ENCODE measurements around the gene TGFBR1.

DNA sequence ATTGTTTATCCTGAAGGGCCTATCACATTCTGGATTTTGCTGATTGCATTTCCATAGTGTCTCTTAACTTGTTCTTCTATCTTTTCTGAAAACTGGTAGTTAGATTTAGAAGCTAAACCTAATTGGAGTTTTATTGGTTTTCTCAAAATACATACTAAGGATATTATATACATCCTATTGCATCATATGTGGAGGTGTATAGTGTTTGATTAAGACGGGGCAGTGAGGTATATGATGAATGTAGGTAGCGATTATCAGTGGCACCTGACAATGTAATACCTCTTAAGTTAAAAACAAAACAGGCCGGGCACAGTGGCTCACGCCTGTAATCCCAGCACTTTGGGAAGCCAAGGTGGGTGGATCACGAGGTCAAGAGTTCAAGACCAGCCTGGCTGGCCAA, 35.0 kb downstream of the TGFBR1 start:
- no peak for TF ChIP-seq POLR2A (IDR thresholded peaks at IDR 0.05)
- TF ChIP-seq, protein P1, sequence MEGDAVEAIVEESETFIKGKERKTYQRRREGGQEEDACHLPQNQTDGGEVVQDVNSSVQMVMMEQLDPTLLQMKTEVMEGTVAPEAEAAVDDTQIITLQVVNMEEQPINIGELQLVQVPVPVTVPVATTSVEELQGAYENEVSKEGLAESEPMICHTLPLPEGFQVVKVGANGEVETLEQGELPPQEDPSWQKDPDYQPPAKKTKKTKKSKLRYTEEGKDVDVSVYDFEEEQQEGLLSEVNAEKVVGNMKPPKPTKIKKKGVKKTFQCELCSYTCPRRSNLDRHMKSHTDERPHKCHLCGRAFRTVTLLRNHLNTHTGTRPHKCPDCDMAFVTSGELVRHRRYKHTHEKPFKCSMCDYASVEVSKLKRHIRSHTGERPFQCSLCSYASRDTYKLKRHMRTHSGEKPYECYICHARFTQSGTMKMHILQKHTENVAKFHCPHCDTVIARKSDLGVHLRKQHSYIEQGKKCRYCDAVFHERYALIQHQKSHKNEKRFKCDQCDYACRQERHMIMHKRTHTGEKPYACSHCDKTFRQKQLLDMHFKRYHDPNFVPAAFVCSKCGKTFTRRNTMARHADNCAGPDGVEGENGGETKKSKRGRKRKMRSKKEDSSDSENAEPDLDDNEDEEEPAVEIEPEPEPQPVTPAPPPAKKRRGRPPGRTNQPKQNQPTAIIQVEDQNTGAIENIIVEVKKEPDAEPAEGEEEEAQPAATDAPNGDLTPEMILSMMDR (IDR thresholded peaks at IDR 0.05): no peak

All from vagina (tissue), 2 donors.